HG03066 (cell line): ENCODE measurements around the gene E2F1.

Source experiments
- ATAC-seq: cut with Tn5 transposase; IDR thresholded peaks from one replicate; pipeline ENCODE4 v1.9.1; 2021; ENCODE audit warnings: low read depth; ENCODE audit not compliant: unreplicated experiment

The E2F1 gene

DNA sequence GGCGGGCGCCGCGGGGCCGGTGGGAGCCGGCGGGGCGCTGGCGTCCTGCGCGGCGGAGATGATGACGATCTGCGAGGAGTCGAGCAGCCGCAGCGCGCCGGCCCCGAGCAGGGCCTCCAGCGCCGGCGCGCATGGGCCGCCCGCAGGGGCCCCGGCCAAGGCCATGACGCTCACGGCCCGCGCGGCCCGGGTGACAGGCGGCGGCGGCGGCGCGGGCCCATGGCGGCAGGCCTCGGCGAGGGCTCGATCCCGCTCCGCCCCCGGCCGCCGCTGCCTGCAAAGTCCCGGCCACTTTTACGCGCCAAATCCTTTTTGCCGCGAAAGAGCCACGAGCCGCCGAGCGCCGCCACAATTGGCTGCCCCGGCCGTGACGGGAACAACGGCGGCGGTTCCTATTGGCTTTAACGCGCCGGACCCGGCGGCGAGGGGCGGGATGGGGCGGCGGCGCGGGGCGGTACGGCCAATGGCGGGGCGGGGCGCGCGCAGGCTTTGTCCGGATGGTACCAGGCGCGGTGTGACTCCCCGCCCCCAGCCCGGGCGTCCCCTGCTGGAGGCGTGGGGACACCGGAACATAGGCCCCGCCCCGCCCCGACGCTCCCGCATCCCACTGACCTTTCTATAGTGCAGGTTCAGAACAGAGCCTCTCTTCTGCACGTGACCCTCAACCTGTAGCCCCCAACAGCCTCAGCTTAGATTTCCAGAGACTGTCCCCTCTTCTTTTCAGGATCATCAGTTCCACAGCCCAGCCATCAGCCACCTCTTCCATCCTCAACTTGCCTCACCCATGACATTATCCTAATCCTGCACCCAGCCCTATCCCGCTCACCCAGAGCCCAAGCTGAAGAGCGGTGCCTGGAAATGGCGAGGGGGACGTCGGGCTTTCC, at the start of gene E2F1:
TSS of gene E2F1 (minus strand) at position 286 of the 884 bp plus-strand sequence. CDS start at position 165, 121 bp downstream.
- ATAC-seq = peak; percentile 72

DNA sequence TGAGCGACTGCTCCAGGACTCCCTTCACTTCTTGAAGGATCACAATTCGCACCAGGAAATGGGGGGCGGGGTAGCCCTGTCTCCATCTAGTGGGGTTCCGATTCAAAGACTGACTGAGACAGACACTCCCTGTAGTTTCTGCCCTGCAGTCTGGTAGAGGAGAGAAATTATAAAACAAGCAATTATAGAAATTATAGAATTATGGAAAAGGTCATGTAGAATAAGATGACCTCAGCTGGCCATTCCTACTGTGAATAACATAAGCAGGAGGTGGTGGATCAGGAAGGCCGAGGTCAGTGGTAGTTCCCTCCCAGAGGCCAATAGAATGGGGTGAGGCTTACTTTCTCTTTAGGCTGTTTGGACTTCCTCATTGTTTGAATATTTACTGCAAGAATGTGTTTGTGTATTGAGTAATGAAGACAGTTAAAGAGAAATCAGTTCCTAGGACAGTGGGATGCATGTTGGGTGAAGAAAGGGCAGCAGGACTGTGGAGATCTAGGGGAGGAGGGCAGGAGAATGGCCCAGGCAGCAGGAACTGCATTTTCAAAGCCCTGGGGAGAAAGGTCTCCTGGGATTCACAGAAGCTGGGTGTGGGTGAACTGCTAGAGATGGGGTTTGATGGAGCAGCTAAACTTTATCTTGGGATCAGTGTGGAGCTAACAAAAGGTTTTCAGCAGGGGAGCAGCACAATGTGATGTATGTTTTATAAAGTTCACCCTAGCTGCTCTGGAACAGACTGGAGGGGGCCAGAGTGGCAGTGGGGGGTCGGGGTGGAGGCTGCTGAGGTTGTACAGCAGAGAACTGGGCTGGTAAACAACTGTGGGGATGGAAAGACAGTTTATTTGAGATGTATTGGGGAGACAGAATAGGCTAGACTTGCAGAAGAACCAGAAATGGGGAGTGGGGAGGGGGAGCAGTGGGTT, 47.7 kb upstream of the E2F1 start:
- ATAC-seq = no peak

DNA sequence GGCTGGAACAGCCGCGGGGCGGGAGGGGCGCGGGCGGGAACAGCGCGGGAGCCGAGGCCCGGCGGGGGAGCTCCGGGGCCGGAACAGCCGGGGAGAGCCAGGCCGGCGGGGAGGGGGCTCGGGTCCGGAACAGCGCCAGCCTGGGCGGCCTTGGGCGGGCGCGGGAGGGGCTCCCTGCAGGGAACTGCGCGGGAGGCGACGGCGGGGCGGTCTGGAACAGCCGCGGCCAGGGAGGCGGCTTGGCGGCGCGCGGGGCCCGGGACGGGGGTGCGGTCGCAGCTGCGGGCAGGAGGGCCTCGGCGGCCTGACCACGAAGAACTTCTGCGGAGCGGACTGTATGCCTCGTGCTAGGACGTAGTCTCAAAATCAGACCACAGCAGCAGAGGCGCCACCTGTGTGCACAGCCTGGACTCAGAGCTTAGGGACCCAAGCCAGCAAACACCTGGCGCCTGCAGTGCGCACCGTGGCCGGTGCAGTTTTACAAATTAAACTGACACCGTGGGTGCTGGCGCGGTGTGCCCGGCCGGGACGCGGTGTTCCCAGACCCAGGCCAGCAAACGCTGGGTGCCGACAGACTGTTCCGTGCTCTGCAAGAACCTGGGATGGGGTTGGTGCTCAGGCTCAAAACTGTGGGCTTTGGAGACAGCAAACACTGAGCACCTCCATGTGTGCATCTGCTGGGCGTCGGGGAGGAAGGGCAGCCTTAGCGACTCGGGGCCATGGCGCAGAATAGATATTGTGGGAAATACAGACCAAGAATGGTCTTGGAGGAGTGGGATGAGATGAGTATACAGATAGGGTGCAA, 46.2 kb upstream of the E2F1 start:
- peak; percentile 51 for ATAC-seq

- ATAC-seq = peak; percentile 62
These were observed 45.5 kb upstream of the E2F1 start, which contains the start of gene ZNF341 for GRCh38 chr20:33731693-33732165. TSS of gene ZNF341 (plus strand) at chr20:33731996. CDS start at chr20:33732022, 26 bp downstream.

- ATAC-seq = no peak
These were observed 44.9 kb upstream of the E2F1 start for GRCh38 chr20:33730946-33731692.

DNA sequence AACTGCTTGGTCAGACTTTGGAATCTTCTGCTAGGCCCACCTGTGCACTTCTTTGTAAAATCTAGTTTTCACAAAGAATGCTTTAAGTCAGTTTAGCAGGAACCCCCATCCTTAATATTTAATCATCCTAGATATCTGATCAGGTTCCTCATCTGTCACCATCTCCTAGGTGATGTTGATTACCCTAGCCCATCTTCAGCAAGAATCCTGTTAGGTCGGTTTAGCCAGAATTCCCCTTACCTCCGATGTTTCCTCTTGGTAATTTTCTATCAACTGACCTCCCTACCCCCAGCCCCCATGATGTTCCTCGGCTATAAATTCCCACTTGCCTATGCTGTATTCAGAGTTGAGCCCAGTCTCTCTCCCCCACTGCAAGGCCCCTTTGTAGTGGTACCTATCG, 42.9 kb upstream of the E2F1 start:
- ATAC-seq = no peak

- no peak for ATAC-seq
These were observed 42.3 kb upstream of the E2F1 start for GRCh38 chr20:33728463-33728862.

GRCh38 chr20:33727806-33728205, 41.6 kb upstream of the E2F1 start:
- no peak for ATAC-seq

- ATAC-seq = no peak
These were observed 40.9 kb upstream of the E2F1 start for GRCh38 chr20:33727115-33727479.

DNA sequence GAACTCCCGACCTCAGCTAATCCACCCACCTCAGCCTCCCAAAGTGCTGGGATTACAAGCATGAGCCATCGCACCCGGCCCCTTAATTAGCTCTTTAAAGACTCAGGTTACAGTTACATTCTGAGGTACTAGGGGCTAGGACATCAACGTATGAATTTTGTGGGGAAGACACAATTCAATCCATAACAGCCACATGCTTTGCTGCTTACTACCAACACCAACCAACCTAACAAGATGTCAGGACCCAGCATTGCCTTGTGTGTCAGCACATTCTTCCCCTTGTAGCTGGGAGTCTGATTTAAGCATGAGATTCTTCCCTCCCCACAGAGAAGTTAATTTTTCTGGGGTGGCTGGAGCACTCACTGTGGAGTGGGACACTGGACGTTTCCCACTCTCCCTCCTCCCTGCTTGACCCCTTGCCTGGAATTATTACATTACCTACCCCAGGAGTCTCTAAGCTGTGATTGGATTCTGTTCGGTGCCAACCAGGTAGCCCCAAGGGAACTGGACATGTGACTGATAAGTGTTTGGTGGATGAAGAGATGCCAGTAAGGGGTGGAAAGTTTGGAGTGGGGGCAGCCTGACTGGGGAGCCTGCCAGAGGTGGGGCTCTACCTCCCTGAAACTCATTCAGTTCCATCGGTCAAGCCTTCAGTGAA, 39.6 kb upstream of the E2F1 start:
- ATAC-seq = no peak

- ATAC-seq = no peak
These were observed 38.4 kb upstream of the E2F1 start for GRCh38 chr20:33724439-33725094.

DNA sequence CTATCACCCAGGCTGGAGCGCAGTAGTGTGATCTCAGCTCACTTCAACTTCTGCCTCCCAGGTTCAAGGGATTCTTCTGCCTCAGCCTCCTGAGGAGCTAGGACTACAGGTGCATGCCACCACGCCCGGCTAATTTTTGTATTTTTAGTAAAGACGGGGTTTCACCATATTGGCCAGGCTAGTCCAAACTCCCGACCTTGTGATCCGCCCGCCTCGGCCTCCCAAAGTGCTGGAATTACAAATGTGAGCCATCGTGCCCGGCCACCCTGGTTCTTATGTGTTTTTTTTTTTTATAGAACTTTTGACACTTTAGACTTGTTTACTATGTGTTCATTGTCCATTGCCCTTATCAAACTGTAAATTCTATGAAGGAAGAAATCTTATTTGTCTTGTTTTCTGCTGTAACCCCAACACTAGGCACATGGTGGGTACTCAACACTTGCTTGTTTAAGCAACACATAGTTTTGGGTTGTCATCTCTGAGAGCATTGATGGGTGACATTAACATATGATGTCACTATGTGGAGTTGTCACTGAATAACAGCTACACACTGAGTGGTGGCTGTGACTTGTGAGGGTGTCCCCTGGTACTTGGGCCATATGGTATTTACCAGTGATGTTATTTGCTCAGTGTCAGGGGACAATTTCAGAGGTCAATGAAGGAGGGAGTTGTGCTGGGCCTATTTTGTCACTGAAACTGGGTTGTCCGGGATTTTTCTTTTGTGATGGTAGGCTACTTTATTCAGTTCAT, 35.4 kb upstream of the E2F1 start:
- ATAC-seq = no peak

GRCh38 chr20:33719989-33720709, 34.0 kb upstream of the E2F1 start, which contains the start of gene PXMP4:
TSS of gene PXMP4 (minus strand) at chr20:33720310. CDS start at chr20:33720207, 103 bp downstream.
- ATAC-seq = peak; percentile 98

DNA sequence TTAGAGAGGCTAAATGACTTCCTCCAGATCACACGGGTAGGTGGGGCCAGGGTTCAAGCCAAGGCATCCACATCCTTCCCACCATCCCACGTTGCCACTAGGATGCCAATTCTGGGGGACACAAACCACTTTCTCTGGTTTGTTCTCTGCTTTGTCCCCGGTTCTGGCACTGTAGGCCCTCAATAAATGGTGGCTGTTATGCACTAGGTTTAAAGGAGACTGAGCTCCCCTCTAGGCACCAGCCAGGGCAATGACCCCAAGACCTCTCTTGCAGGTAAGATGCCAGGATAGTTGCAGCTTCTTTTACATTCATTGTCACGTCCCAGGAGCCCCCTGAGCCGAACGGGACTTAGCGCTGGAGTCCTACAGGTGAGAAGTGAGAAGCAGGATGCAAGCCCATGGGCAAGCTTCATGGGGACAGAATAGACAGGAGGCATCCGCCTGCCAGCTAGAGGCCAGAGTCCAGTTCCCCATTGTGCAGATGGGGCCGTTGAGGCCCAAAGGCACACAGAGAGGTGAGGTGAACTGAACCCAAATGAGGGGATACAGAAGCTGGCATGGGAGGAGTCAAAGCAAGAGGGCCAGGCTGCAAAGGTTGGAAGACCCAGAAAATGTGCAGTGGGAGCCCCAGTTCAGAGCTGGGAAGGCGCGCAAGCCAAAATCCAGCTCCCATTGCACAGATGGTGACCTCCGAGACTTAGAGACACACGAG, 33.2 kb upstream of the E2F1 start:
- no peak for ATAC-seq

DNA sequence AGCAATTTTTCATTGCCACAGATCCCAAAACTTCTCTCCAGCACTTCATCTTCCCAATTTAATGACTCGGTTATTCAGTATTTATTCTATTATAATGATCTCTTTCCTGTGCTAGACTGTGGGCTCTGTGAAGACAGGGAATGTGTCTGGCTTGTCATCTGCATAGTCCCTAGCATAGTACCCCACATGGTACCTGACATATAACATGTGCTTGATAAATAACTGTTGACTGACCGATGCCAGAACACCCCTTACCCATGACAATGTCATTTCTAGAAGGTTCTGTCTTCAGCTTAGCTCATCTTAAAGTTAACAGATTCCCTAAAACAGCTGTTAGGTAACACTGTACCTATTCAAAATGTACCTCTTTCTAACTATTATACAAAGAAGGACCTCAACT, 30.3 kb upstream of the E2F1 start:
- no peak for ATAC-seq

DNA sequence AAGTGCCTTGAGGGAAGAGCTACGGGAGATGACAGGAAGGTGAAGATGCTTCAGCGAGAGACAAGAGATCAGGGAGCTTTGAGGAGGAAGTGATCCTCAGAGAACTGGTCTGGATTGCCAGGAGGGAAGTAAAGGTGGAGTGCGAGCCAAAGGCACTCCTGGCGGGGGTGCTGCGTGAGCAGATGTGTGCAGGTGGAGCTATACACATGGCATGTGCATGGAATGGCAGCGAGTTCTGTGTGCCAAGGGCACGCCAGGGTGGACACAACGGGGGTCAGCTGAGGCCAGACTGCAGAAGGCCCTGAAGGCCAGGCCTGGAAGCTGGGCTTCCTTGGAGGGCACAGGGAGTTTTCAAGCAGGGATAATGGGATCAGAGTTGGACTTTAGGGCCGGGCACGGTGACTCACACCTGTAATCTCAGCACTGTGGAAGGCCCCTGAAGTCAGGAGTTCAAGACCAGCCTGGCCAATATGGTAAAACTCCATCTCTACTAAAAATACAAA, 27.7 kb upstream of the E2F1 start:
- no peak for ATAC-seq

GRCh38 chr20:33711446-33711738, 25.2 kb upstream of the E2F1 start:
- no peak for ATAC-seq
